ENCODE measurements around the gene SFTA2.

DNA sequence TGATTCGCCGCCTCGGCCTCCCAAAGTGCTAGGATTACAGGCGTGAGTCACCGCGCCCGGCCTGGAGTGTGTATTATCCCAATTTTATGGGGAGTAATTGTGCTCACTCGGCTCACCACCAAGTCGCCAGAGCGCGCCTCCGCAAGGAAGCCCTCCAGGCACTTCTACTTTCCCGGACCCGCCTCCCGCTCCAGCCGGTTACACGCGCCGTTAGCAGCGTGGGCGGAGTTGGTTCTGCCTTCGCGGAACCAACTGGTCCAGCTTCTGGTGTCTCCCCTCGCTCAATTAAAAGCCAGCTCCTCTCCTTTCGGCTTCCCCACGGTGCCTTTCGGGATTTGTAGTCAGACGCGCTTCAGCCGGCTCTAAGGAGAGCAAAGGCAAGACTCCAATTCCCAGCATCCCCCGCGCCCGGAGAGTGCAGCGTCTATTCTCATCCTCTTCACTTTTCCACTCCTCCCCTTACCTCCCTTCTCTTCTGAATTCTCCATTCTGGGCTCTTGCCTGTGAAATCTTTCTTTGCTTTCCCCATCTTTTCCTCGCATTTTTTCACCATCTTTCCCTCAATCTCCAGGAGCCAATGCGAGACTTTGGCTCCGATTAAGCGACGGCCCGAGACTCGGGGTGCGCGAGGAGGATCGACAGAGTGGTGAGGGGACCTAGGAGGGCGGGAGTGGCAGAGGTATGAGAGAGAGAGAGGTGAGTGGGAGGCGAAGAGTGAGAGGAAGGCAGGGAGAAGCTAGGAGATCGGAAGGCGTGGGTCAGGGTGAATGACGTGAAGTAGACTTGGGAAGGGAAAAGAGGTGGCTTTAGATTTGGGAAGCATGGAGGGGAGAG, 24.0 kb downstream of the SFTA2 start, which contains the start of gene GTF2H4:
- TF ChIP-seq YY1 (IDR thresholded peaks at IDR 0.05; ENCODE audit: insufficient read depth, insufficient read length) (peak; percentile 10), ZNF274 (IDR thresholded peaks at IDR 0.05; ENCODE audit: low read depth, low read length) (no peak), SUZ12 (IDR thresholded peaks at IDR 0.05; ENCODE audit: extremely low read depth, insufficient read depth, insufficient read length) (no peak)

All from NT2/D1 (cell line).